Glomerular endothelial cell (primary cell): ENCODE results near the gene PDGFB. TPM values are rescaled to one million over a fixed set of nuclear protein-coding genes. Genes with fewer than 3 reads are reported as not detected.
A peak's percentile ranks its signal among the peaks of the same experiment; 100 is the strongest.

Experiments used
- DNase-seq: peaks from one replicate; pipeline ENCODE4 v3.0.0-alpha.2; 2011; ENCODE audit warnings: low read depth, low spot score; ENCODE audit errors: extremely low read depth
- total RNA-seq: library from RNA; depleted of rRNA; stranded (reverse); fragments of >200 nt; gene quantifications from 2 replicates; pipeline ENCODE4 v1.2.3, GENCODE V29; 2015

The PDGFB gene
- total RNA-seq, 1 donor from 2014 or later, result 333 TPM

DNA sequence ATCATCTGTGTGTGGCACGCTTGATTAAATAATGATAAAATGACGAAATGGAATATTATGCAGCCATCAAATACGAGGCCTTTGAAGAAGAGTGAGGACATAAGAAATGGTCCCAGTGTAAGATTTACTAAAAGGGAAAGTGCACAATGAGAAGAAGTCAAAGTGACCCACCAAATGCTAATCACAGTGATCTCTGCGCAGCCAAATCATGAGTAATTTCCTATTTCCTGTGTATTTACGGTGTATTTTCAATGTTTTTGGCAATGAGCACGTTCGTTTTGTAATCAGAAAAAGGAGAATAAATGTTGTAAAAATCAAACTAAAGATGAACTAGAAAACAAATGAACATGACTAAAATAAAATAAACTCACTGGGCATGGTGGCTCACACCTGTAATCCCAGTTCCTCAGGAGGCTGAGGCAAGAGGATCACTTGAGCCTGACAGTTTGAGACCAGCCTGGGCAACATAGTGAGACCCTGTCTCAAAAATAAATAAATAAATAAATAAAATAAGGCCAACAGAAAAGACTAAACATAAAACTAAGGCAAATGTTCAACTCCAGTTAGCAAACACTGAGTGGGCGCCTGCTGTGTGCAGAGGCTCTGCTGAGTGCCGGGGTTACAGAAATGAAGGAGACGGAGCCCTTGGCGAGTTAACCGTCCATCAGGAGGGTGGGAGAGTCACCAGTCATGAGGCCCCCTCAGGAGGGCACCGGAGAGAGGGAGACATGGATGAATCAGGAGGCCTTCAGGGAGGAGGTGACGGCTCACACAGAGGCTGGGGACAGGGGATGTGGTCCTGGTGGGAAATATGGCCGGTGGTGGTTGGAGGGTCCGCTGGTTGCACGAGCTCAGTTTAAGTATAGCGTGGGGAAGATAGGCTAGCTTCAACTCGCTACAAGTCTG, 66.3 kb downstream of the PDGFB start:
- peak; percentile 79 for DNase-seq

DNA sequence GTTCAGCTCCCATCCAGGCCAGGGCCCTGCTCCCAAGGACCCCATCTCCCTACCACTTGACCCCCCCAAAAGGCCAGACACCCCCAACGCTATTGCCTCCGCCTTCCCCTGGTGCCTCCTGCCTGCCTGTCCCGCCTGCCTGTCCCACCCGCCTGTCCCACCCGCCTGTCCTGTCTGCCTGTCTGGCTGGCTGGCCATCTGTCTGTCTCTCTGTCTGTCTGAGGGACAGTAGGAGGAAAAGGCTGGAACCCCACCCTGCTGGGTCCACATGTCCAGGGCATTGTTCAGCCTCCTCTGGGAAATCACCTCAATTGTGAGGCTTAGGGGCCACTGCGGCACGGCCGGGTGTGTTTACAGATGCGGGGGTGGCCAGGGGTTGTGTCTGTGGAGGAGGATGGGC, 67.0 kb downstream of the PDGFB start:
- no peak for DNase-seq

GRCh38 chr22:39177456-39177775, 67.4 kb downstream of the PDGFB start:
- no peak for DNase-seq

- DNase-seq, result no peak
These were observed 67.9 kb downstream of the PDGFB start for GRCh38 chr22:39176714-39177455.

GRCh38 chr22:39176143-39176713, 68.6 kb downstream of the PDGFB start:
- no peak for DNase-seq

- no peak for DNase-seq
These were observed 69.2 kb downstream of the PDGFB start for GRCh38 chr22:39175353-39176142.

GRCh38 chr22:39174498-39175352, 70.1 kb downstream of the PDGFB start:
- DNase-seq, result peak; percentile 94

DNA sequence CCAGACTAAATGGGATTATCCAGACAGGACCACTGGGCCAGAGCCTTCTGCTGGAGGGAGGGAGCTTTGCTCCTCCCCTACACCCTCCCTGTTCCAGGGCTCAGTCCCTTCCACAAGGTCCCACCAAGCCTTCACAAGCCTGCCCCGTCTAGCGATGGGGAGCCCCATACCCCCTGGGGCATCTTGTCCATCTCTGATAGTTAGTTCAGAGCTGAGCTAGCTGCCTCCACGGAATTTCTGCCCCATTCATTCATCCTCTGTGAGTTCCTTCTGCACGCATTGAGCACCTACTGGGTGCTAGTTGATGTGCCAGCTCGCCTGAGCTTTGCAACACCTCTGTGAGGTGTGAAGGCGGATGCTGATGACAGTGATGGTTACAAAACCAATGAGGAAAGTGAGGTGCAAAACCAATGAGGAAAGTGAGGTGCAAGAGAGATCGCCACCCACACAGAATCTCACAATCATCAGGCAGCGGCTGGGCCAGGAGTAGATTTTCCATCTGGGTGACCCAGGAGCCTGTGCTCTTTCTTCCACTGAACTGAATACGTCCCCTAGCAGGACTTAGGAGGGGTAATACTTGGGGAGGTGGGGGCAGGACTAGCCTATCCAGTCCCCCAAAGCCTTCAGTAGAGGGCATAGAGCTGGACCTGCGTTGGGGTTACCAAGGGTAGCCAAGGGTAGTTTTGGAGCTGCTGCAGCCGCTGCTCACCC, 70.8 kb downstream of the PDGFB start:
- no peak for DNase-seq

Other genes starting within 250 kb of the PDGFB start
- 17.8 and 21.2 TPM in 2 replicates for gene APOBEC3C, start 230.7 kb downstream of the PDGFB start, total RNA-seq
- gene APOBEC3D, start 223.9 kb downstream of the PDGFB start, total RNA-seq, result 1.7 and 3.7 TPM in 2 replicates
- 4.9 and 11.4 TPM in 2 replicates for gene APOBEC3F, start 204.1 kb downstream of the PDGFB start, total RNA-seq
- 7.5 and 10.2 TPM in 2 replicates for gene APOBEC3G, start 167.7 kb downstream of the PDGFB start, total RNA-seq
- not detected in 2 replicates for gene APOBEC3H, start 147.7 kb downstream of the PDGFB start, total RNA-seq
- gene CBX7, start 92.3 kb downstream of the PDGFB start, total RNA-seq, result 2.0 and 14.5 TPM in 2 replicates
- 1,628 and 2,151 TPM in 2 replicates for gene RPL3, start 74.6 kb upstream of the PDGFB start, total RNA-seq
- 3.1 and 3.3 TPM in 2 replicates for gene SYNGR1, start 105.0 kb upstream of the PDGFB start, total RNA-seq
- gene TAB1, start 154.8 kb upstream of the PDGFB start, total RNA-seq, result 11.5 and 15.8 TPM in 2 replicates
- gene MGAT3, start 212.0 kb upstream of the PDGFB start, total RNA-seq, result 0.05 and 0.12 TPM in 2 replicates